ENCODE measurements around the gene TIPRL. TPM values are rescaled to one million over a fixed set of nuclear protein-coding genes. Genes with fewer than 3 reads are reported as not detected.

The TIPRL gene
- total and polyA plus RNA-seq, 2 of the 8 experiments (the other 6 are each of a cell fraction or from before 2014, with no cell fraction given), result 8.1 to 27.4 TPM

- H3K4me3 ChIP-seq (ENCODE audit: extremely low read depth in 1 of 4, insufficient read depth in 2 of 4, low read depth in 3 of 4, low read length in 4 of 4), result no peak overlapping the region
- no peak overlapping the region for H2AFZ ChIP-seq (ENCODE audit: low read length)
- H3K79me1 ChIP-seq (ENCODE audit: low read depth, low read length), result no peaks in the 10 kb centered on the region
- no peak overlapping the region for H3K4ac ChIP-seq (replicated peaks; ENCODE audit: insufficient read length, low read depth, low read length)
- WGBS, 2 experiments (ENCODE audit: extremely low coverage in 1 of 2, insufficient coverage in 1 of 2, insufficient read length in 1 of 2, insufficient replicate concordance in 2 of 2, low coverage in 1 of 2, low lambda C conversion rate in 2 of 2, missing lambda C conversion rate in 1 of 2), result 84% methylated on average over 3 of the region's 5 CpGs; no CpG with 5 or more reads in 1 of the 2 experiments
- CTCF ChIA-PET (ENCODE audit: partially characterized antibody), result interaction anchor here (0.7 to 3.0 kb wide), 20 partner anchors 11 to 228 kb away, joined by 3 to 14 read pairs (median 4); partner anchors contain the start of gene GPR161
- H2BK12ac ChIP-seq (ENCODE audit: low read depth, low read length), result no peak overlapping the region
- H3K27ac ChIP-seq (ENCODE audit: low read depth, low read length), result no peak overlapping the region
- H2BK15ac ChIP-seq (ENCODE audit: low read length), result no peak overlapping the region
- no peak overlapping the region for H3K9ac ChIP-seq (replicated peaks in 1 of 4; ENCODE audit: extremely low read depth in 1 of 4, low read depth in 3 of 4, low read length in 3 of 4)
- no peak overlapping the region for H3K23ac ChIP-seq (ENCODE audit: insufficient read length)
- no peak overlapping the region for H4K5ac ChIP-seq (ENCODE audit: insufficient read length, low read depth, low read length)
- no peak overlapping the region for H3K56ac ChIP-seq (replicated peaks; ENCODE audit: insufficient read length, low read depth, low read length)
- POLR2A ChIA-PET (ENCODE audit: partially characterized antibody), result interaction anchor here (1.0 kb wide), 1 partner anchor 12 kb away, joined by 3 read pairs; no protein-coding TSS in a partner anchor
- no peaks in the 10 kb centered on the region for H3K23me2 ChIP-seq (ENCODE audit: low read depth, low read length)
- no peaks in the 10 kb centered on the region for H3K36me3 ChIP-seq (ENCODE audit: control insufficient read depth in 2 of 4, insufficient read depth in 4 of 4, low read length in 3 of 4)
- no peaks in the 10 kb centered on the region for H3K27me3 ChIP-seq (replicated peaks in 1 of 4; ENCODE audit: control insufficient read depth in 3 of 4, extremely low read depth in 1 of 4, insufficient read depth in 3 of 4, low read length in 3 of 4)
- H2AK5ac ChIP-seq (ENCODE audit: low read depth, low read length), result no peak overlapping the region
- no peak overlapping the region for H4K91ac ChIP-seq (replicated peaks; ENCODE audit: insufficient read length, low read length)
- no peak overlapping the region for H2BK5ac ChIP-seq (ENCODE audit: low read depth, low read length)
- H3K14ac ChIP-seq (ENCODE audit: insufficient read length), result no peak overlapping the region
- peaks cover 0 to 2% (median 0%) of the 10 kb centered on the region in 4 experiments; a peak in 1 of 7 replicates for H3K4me1 ChIP-seq (replicated peaks in 1 of 4; ENCODE audit: control insufficient read depth in 3 of 4, insufficient read depth in 4 of 4, low read length in 3 of 4)
- no peak overlapping the region for H3K4me2 ChIP-seq (ENCODE audit: insufficient read depth in 1 of 2, low read depth in 2 of 2, low read length in 2 of 2)
- H2BK120ac ChIP-seq (replicated peaks; ENCODE audit: low read depth, low read length), result no peak overlapping the region
- no peaks in the 10 kb centered on the region for H4K20me1 ChIP-seq (replicated peaks in 1 of 2; ENCODE audit: control insufficient read depth in 1 of 2, insufficient read depth in 2 of 2, low read length in 2 of 2)
- H2BK20ac ChIP-seq (ENCODE audit: low read length), result no peak overlapping the region
- H3K79me2 ChIP-seq (ENCODE audit: control insufficient read depth in 1 of 2, insufficient read depth in 2 of 2, low read length in 2 of 2), result no peaks in the 10 kb centered on the region
- DNase-seq (ENCODE audit: low read depth in 1 of 2, low spot score in 2 of 2) (no peak), FAIRE-seq (no peak)
- TF ChIP-seq SP1 (IDR thresholded peaks at IDR 0.05; ENCODE audit: low read depth, low read length) (no peak), RAD21 (IDR thresholded peaks at IDR 0.05 in 1 of 2, conservative IDR thresholded peaks at IDR 0.05 in 1 of 2; ENCODE audit: low read depth in 2 of 2, low read length in 2 of 2) (no peak), EP300 (IDR thresholded peaks at IDR 0.05; ENCODE audit: borderline replicate concordance in 1 of 2, low read depth in 2 of 2, low read length in 2 of 2) (no peak), BACH1 (IDR thresholded peaks at IDR 0.05; ENCODE audit: low read length) (no peak), KDM5A (IDR thresholded peaks at IDR 0.05; ENCODE audit: low read length) (no peak), SIN3A (conservative IDR thresholded peaks at IDR 0.05 in 1 of 2, IDR thresholded peaks at IDR 0.05 in 1 of 2; ENCODE audit: low read depth in 1 of 2, low read length in 2 of 2) (no peak), ZNF274 (IDR thresholded peaks at IDR 0.05; ENCODE audit: borderline replicate concordance, extremely low read depth, low read length) (no peak), CHD2 (IDR thresholded peaks at IDR 0.05; ENCODE audit: low read length) (no peak), RXRA (IDR thresholded peaks at IDR 0.05; ENCODE audit: insufficient read depth, low read depth, low read length) (no peak)
- no peak overlapping the region for H3K18ac ChIP-seq (ENCODE audit: extremely low read depth, low read length)
- H4K8ac ChIP-seq (ENCODE audit: extremely low read depth, insufficient read depth, low read length), result no peak overlapping the region
- no peaks in the 10 kb centered on the region for H3K9me3 ChIP-seq (ENCODE audit: insufficient read depth in 2 of 2, low read depth in 1 of 2, low read length in 1 of 2)
Observed at GRCh38 chr1:168146160-168146539, 32.6 kb upstream of the TIPRL start.
